CD14-positive monocyte (primary cell): Measurements from ENCODE around the gene NSMF. TPM values are rescaled to one million over a fixed set of nuclear protein-coding genes. Genes with fewer than 3 reads are reported as not detected.

Experiments used
- DNase-seq, 3 donors: peaks; one replicate each; pipeline ENCODE4 v3.0.0-alpha.2; 2011 to 2022
- H2AFZ ChIP-seq: 2 replicates; pipeline ENCODE4 v1.6.0; 2012; ENCODE audit warnings: mild to moderate bottlenecking, low read depth, low read length, inconsistent platforms; ENCODE audit not compliant: insufficient read depth, poor library complexity, severe bottlenecking
- H3K27ac ChIP-seq, 2 donors: 1 replicate in 1 of 2; 2 replicates in 1 of 2; pipeline ENCODE4 v1.5.1; 2012 to 2013; ENCODE audit warnings: low read length in 2 of 2, control low read depth in 1 of 2, inconsistent platforms in 1 of 2, low read depth in 1 of 2, mild to moderate bottlenecking in 1 of 2
- H3K27me3 ChIP-seq, 2 donors: one replicate each; pipeline versions ENCODE4 v1.6.0 to v1.6.1; 2011 to 2013; ENCODE audit warnings: low read length in 2 of 2; ENCODE audit not compliant: control insufficient read depth in 2 of 2, insufficient read depth in 2 of 2
- H3K36me3 ChIP-seq, 2 donors: replicated peaks in 1 of 2; 1 replicate in 1 of 2; 2 replicates in 1 of 2; pipeline versions ENCODE4 v1.5.1 to v1.6.1; 2012 to 2013; ENCODE audit warnings: low read length in 2 of 2, control low read depth in 1 of 2, inconsistent platforms in 1 of 2, mild to moderate bottlenecking in 1 of 2; ENCODE audit not compliant: insufficient read depth in 2 of 2, control insufficient read depth in 1 of 2
- H3K4me1 ChIP-seq, 2 donors: 1 replicate in 1 of 2; 2 replicates in 1 of 2; pipeline versions ENCODE4 v1.5.1 to v1.6.1; 2012 to 2013; ENCODE audit warnings: low read length in 2 of 2, control low read depth in 1 of 2, inconsistent platforms in 1 of 2, mild to moderate bottlenecking in 1 of 2, moderate library complexity in 1 of 2; ENCODE audit not compliant: insufficient read depth in 2 of 2, control insufficient read depth in 1 of 2
- H3K4me2 ChIP-seq: replicated peaks from 2 replicates; pipeline ENCODE3; 2012; ENCODE audit warnings: low read length, moderate library complexity, mild to moderate bottlenecking; ENCODE audit not compliant: poor library complexity, severe bottlenecking; ENCODE audit errors: extremely low read depth
- H3K4me3 ChIP-seq, 3 experiments: fragments of 200-600 bp in 1 of 3; sonication (generic) in 1 of 3; replicated peaks in 1 of 3; 1 replicate in 2 of 3; 2 replicates in 1 of 3; pipeline ENCODE4 v1.5.1; 2011 to 2013; ENCODE audit warnings: low read length in 3 of 3, mild to moderate bottlenecking in 3 of 3, control low read depth in 2 of 3, low read depth in 2 of 3, inconsistent platforms in 1 of 3, moderate library complexity in 1 of 3
- H3K79me2 ChIP-seq: 2 replicates; pipeline ENCODE4 v1.6.0; 2012; ENCODE audit warnings: mild to moderate bottlenecking, control low read depth, inconsistent platforms, low read length, moderate library complexity; ENCODE audit not compliant: insufficient read depth
- H3K9ac ChIP-seq: 2 replicates; pipeline ENCODE4 v1.6.0; 2017; ENCODE audit warnings: low read length, mild to moderate bottlenecking; ENCODE audit not compliant: insufficient read depth, poor library complexity, severe bottlenecking
- H3K9me3 ChIP-seq, 2 donors: replicated peaks in 1 of 2; 1 replicate in 1 of 2; 2 replicates in 1 of 2; pipeline versions ENCODE4 v1.5.1 to v1.6.1; 2012 to 2013; ENCODE audit warnings: low read length in 2 of 2, control low read depth in 1 of 2; ENCODE audit not compliant: control insufficient read depth in 1 of 2, insufficient read depth in 1 of 2
- H4K20me1 ChIP-seq: 2 replicates; pipeline ENCODE4 v1.6.0; 2012; ENCODE audit warnings: mild to moderate bottlenecking, low read length, control low read depth, moderate library complexity; ENCODE audit not compliant: insufficient read depth
- H3K27ac Mint-ChIP-seq, 7 donors: one replicate each; pipeline ENCODE4 v1.8.0; 2020; ENCODE audit warnings: mild to moderate bottlenecking in 7 of 7, mixed read lengths in 7 of 7, moderate library complexity in 6 of 7, inconsistent platforms in 2 of 7
- H3K27me3 Mint-ChIP-seq, 3 donors: one replicate each; pipeline ENCODE4 v1.8.0; 2021 to 2022; ENCODE audit warnings: low read depth in 3 of 3, mild to moderate bottlenecking in 3 of 3, mixed read lengths in 3 of 3, moderate library complexity in 3 of 3, inconsistent platforms in 1 of 3
- H3K36me3 Mint-ChIP-seq, 2 donors: one replicate each; pipeline ENCODE4 v1.8.0; 2020; ENCODE audit warnings: mixed read lengths in 2 of 2, inconsistent platforms in 1 of 2, mild to moderate bottlenecking in 1 of 2
- H3K4me1 Mint-ChIP-seq: one replicate; pipeline ENCODE4 v1.8.0; 2020; ENCODE audit warnings: mild to moderate bottlenecking, mixed read lengths
- H3K4me3 Mint-ChIP-seq, 2 donors: one replicate each; pipeline ENCODE4 v1.8.0; 2020; ENCODE audit warnings: mild to moderate bottlenecking in 2 of 2, mixed read lengths in 2 of 2, moderate library complexity in 1 of 2
- H3K9me3 Mint-ChIP-seq, 7 donors: one replicate each; pipeline ENCODE4 v1.8.0; 2020 to 2022; ENCODE audit warnings: mixed read lengths in 7 of 7, mild to moderate bottlenecking in 6 of 7, moderate library complexity in 6 of 7, inconsistent platforms in 2 of 7
- WGBS: methylation state at CpG from one replicate; pipeline ENCODE4 v1.1.5; 2013; ENCODE audit warnings: missing lambda C conversion rate; ENCODE audit not compliant: insufficient coverage; 5-methylcytosine and 5-hydroxymethylcytosine counted together
- intact Hi-C, 2 donors: fragments of 100-400 bp; cut with micrococcal nuclease; formaldehyde crosslinking; loops; one replicate each; pipeline versions ENCODE4 v1.15.0 to v1.15.1; 2023
- polyA plus RNA-seq, 3 donors: library from polyadenylated mRNA; depleted of rRNA in 1 of 3; unstranded in 2 of 3; stranded (reverse) in 1 of 3; fragments of 300-500 nt in 2 of 3; fragments of >200 nt in 1 of 3; fragmentation: Illumina TruSeq in 2 of 3; gene quantifications; 1 replicate in 2 of 3; 2 replicates in 1 of 3; pipeline ENCODE4 v1.2.3, GENCODE V29; 2012 to 2021
- TF ChIP-seq, protein P1 (sequence below): fragments of 200-600 bp; IDR thresholded peaks from one replicate; pipeline ENCODE4 v1.8.0; 2022; ENCODE audit warnings: antibody characterized with exemption, mild to moderate bottlenecking

The NSMF gene
- polyA plus RNA-seq, 3 donors, result 4.6 to 68.4 (median 5.3) TPM

DNA sequence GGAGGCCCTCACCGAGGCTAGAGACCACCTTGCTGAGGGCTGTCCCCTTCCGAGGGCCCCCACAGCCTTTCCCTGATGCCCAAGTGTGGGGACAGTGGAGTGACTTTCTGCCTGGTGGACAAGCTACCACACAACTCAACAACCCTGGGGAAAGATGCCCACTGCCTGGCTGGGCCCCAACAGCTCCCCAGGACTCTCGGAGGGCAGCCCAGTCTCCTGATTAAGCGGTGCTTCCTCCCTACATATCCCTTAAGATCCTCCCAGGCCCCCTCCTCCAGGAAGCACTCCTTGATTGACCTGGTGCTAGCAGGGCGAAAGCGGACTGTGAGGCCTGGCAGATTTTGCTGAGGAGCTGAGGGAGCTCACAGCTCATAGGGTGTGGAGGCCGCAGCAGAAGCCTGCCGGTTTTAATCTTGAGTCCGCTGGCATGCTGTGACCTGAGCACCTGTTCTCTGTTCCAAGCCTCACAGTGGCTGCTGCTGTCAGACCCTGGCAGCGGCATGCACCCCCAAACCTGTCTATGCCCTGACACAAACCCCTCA, 2.2 kb downstream of the NSMF start:
- no peak overlapping the region for H3K4me2 ChIP-seq
- peaks cover 0 to 9% (median 3%) of the 10 kb centered on the region in 7 donors for H3K9me3 Mint-ChIP-seq
- no peak overlapping the region for H2AFZ ChIP-seq
- H3K36me3 ChIP-seq, result peaks cover 6 to 7% of the 10 kb centered on the region in 2 donors
- H3K9me3 ChIP-seq, result peaks cover 6% of the 10 kb centered on the region in 2 donors
- no peak overlapping the region for H3K9ac ChIP-seq
- H3K36me3 Mint-ChIP-seq, result peaks cover 11 to 16% of the 10 kb centered on the region in 2 donors
- H3K4me1 ChIP-seq, result peaks cover 44 to 62% of the 10 kb centered on the region in 2 donors
- peak overlapping the region in 1 of 7 donors; percentile 40 for H3K27ac Mint-ChIP-seq
- H3K4me3 Mint-ChIP-seq, result no peak overlapping the region
- H4K20me1 ChIP-seq, result no peaks in the 10 kb centered on the region
- no peak overlapping the region for H3K27ac ChIP-seq
- no peaks in the 10 kb centered on the region for H3K79me2 ChIP-seq
- peaks cover under 1 to 7% (median 3%) of the 10 kb centered on the region in 3 donors for H3K27me3 Mint-ChIP-seq
- peaks cover 22% of the 10 kb centered on the region for H3K4me1 Mint-ChIP-seq
- intact Hi-C loops, result loop anchor here in 1 of 2 donors (5.0 kb wide), 1 partner anchor 35 kb away; the partner anchor contains the start of genes EXD3 and NOXA1
- H3K27me3 ChIP-seq, result peaks cover 0 to 6% of the 10 kb centered on the region in 2 donors
- WGBS, result 95% methylated on average over 9 of the region's 10 CpGs
- DNase-seq, result no peak
- H3K4me3 ChIP-seq, result no peak overlapping the region
- TF ChIP-seq, protein P1, sequence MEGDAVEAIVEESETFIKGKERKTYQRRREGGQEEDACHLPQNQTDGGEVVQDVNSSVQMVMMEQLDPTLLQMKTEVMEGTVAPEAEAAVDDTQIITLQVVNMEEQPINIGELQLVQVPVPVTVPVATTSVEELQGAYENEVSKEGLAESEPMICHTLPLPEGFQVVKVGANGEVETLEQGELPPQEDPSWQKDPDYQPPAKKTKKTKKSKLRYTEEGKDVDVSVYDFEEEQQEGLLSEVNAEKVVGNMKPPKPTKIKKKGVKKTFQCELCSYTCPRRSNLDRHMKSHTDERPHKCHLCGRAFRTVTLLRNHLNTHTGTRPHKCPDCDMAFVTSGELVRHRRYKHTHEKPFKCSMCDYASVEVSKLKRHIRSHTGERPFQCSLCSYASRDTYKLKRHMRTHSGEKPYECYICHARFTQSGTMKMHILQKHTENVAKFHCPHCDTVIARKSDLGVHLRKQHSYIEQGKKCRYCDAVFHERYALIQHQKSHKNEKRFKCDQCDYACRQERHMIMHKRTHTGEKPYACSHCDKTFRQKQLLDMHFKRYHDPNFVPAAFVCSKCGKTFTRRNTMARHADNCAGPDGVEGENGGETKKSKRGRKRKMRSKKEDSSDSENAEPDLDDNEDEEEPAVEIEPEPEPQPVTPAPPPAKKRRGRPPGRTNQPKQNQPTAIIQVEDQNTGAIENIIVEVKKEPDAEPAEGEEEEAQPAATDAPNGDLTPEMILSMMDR, result no peak

DNA sequence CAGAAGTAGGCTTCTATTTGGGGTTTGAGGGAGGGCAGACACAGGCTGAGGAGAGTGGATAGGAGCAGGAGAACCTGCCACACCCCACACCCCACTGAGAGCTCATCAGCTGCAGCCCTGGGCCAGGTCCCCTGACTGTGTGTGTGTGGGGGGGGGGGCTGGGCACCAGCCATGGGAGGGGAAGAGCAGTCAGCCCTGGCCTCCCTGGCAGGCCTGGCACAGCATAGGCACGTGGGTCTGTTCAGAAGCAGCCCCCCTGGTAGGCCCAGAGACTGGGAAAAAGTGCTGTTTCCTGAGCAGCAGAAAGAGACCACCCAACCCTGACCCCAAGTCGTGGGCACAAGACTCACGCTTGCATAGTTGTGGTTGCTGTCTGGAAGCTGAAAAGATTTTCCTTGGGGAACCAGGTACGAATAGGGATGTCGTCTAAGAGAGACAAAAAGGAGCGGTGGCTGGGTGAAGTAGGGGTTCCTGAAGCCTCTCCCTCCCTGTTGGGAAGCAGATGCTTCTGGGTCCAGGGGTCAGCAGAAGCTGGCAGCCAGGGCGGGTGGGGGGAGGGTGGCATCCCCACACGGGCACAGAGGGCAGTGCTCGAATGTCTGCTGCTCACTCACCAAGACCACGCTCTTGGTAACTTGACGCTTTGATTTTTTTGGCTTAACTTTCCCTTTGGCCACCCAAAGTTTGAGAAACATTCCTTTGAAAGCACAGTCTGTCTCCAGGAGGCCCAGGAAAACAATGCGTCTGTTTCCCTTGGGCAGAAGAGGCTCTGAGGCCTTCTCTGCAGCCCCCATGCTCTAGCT, 2.9 kb downstream of the NSMF start:
- Mint-ChIP-seq H3K36me3 (peaks cover 11 to 16% of the 10 kb centered on the region in 2 donors), H3K27ac (peak overlapping the region in 4 of 7 donors; percentile 4 to 75 (median 38)), H3K4me3 (no peak overlapping the region), H3K9me3 (peaks cover 0 to 3% (median 0%) of the 10 kb centered on the region in 7 donors), H3K27me3 (peaks cover 0 to 3% (median 0%) of the 10 kb centered on the region in 3 donors), H3K4me1 (peaks cover 24% of the 10 kb centered on the region)
- 97% methylated on average over 11 of the region's 12 CpGs for WGBS
- Histone ChIP-seq H3K27ac (no peak overlapping the region), H3K27me3 (no peaks in the 10 kb centered on the region), H3K4me3 (no peak overlapping the region), H3K4me1 (peaks cover 45 to 59% of the 10 kb centered on the region in 2 donors), H2AFZ (no peak overlapping the region), H3K9me3 (no peaks in the 10 kb centered on the region), H3K36me3 (peaks cover 6 to 7% of the 10 kb centered on the region in 2 donors), H4K20me1 (no peaks in the 10 kb centered on the region), H3K79me2 (no peaks in the 10 kb centered on the region), H3K4me2 (no peak overlapping the region), H3K9ac (no peak overlapping the region)
- no peak for DNase-seq
- TF ChIP-seq, protein P1, result no peak
- intact Hi-C loops, result loop anchor here in 1 of 2 donors (5.0 kb wide), 1 partner anchor 34 kb away; the partner anchor contains the start of genes EXD3 and NOXA1
